ENCODE measurements around the gene TECTA. TPM values are rescaled to one million over a fixed set of nuclear protein-coding genes. Genes with fewer than 3 reads are reported as not detected.

TECTA gene
- polyA plus RNA-seq, 3 donors, result 0.45 TPM; not detected in 2

- no peak overlapping the region for H3K4me2 ChIP-seq (replicated peaks; ENCODE audit: extremely low read depth, low read length, poor library complexity, severe bottlenecking)
- no peak overlapping the region for H2AFZ ChIP-seq (ENCODE audit: insufficient read depth, low read depth, low read length, poor library complexity, severe bottlenecking)
- whole genome bisulfite sequencing (ENCODE audit: insufficient coverage), result 100% methylated on average over 1 of the region's 3 CpGs
- no peaks in the 10 kb centered on the region for H4K20me1 ChIP-seq (ENCODE audit: insufficient read depth, low read length)
- no peaks in the 10 kb centered on the region for H3K9me3 ChIP-seq (replicated peaks in 1 of 2; ENCODE audit: control insufficient read depth in 1 of 2, insufficient read depth in 1 of 2, low read length in 2 of 2)
- H3K9me3 Mint-ChIP-seq, result peaks cover 0 to 3% (median 0%) of the 10 kb centered on the region in 7 donors
- DNase-seq, result no peak
- intact Hi-C loops (cut with micrococcal nuclease), result loop anchor here (10.0 kb wide), 2 partner anchors 255 to 685 kb away; partner anchors contain the start of gene GRIK4 (in 1 of the 2)
- TF ChIP-seq CTCF (IDR thresholded peaks at IDR 0.05), result no peak
- H3K36me3 Mint-ChIP-seq, result no peaks in the 10 kb centered on the region
- no peaks in the 10 kb centered on the region for H3K4me1 Mint-ChIP-seq
- peaks cover 6 to 27% (median 10%) of the 10 kb centered on the region in 3 donors for H3K27me3 Mint-ChIP-seq (ENCODE audit: low read depth in 3 of 3)
- no peaks in the 10 kb centered on the region for H3K79me2 ChIP-seq (ENCODE audit: insufficient read depth, low read length)
- no peak overlapping the region for H3K27ac ChIP-seq (ENCODE audit: low read depth in 1 of 2, low read length in 2 of 2)
- no peaks in the 10 kb centered on the region for H3K36me3 ChIP-seq (replicated peaks in 1 of 2; ENCODE audit: control insufficient read depth in 1 of 2, insufficient read depth in 2 of 2, low read length in 2 of 2)
- no peaks in the 10 kb centered on the region for H3K4me1 ChIP-seq (ENCODE audit: control insufficient read depth in 1 of 2, insufficient read depth in 2 of 2, low read length in 2 of 2)
- H3K4me3 Mint-ChIP-seq, result no peak overlapping the region
- H3K27ac Mint-ChIP-seq, result no peak overlapping the region
- no peak overlapping the region for H3K9ac ChIP-seq (ENCODE audit: insufficient read depth, low read length, poor library complexity, severe bottlenecking)
- H3K27me3 ChIP-seq (ENCODE audit: control insufficient read depth in 2 of 2, insufficient read depth in 2 of 2, low read length in 2 of 2), result peaks cover 7 to 15% of the 10 kb centered on the region in 2 donors
- no peak overlapping the region for H3K4me3 ChIP-seq (replicated peaks in 1 of 3; ENCODE audit: low read depth in 2 of 3, low read length in 3 of 3)
These were observed 98.5 kb downstream of the TECTA start for GRCh38 chr11:121199516-121199915.

- Histone ChIP-seq H4K20me1 (ENCODE audit: insufficient read depth, low read length) (no peaks in the 10 kb centered on the region), H3K36me3 (replicated peaks in 1 of 2; ENCODE audit: control insufficient read depth in 1 of 2, insufficient read depth in 2 of 2, low read length in 2 of 2) (no peaks in the 10 kb centered on the region), H3K9ac (ENCODE audit: insufficient read depth, low read length, poor library complexity, severe bottlenecking) (no peak overlapping the region), H3K27ac (ENCODE audit: low read depth in 1 of 2, low read length in 2 of 2) (no peak overlapping the region), H3K27me3 (ENCODE audit: control insufficient read depth in 2 of 2, insufficient read depth in 2 of 2, low read length in 2 of 2) (peaks cover 0 to 8% of the 10 kb centered on the region in 2 donors), H3K4me1 (ENCODE audit: control insufficient read depth in 1 of 2, insufficient read depth in 2 of 2, low read length in 2 of 2) (no peaks in the 10 kb centered on the region), H3K9me3 (replicated peaks in 1 of 2; ENCODE audit: control insufficient read depth in 1 of 2, insufficient read depth in 1 of 2, low read length in 2 of 2) (no peaks in the 10 kb centered on the region), H3K4me3 (replicated peaks in 1 of 3; ENCODE audit: low read depth in 2 of 3, low read length in 3 of 3) (no peak overlapping the region), H2AFZ (ENCODE audit: insufficient read depth, low read depth, low read length, poor library complexity, severe bottlenecking) (no peak overlapping the region), H3K79me2 (ENCODE audit: insufficient read depth, low read length) (no peaks in the 10 kb centered on the region), H3K4me2 (replicated peaks; ENCODE audit: extremely low read depth, low read length, poor library complexity, severe bottlenecking) (no peak overlapping the region)
- WGBS (ENCODE audit: insufficient coverage), result no CpG with 5 or more reads among the region's 2 CpGs
- H3K27ac Mint-ChIP-seq, result no peak overlapping the region
- TF ChIP-seq CTCF (IDR thresholded peaks at IDR 0.05), result no peak
- H3K9me3 Mint-ChIP-seq, result no peaks in the 10 kb centered on the region
- no peak for DNase-seq
- no peaks in the 10 kb centered on the region for H3K4me1 Mint-ChIP-seq
- no peak overlapping the region for H3K4me3 Mint-ChIP-seq
- intact Hi-C loops (cut with micrococcal nuclease), result no loop called here
- peaks cover 4 to 10% (median 7%) of the 10 kb centered on the region in 3 donors for H3K27me3 Mint-ChIP-seq (ENCODE audit: low read depth in 3 of 3)
- no peaks in the 10 kb centered on the region for H3K36me3 Mint-ChIP-seq
These were observed 105.8 kb downstream of the TECTA start for GRCh38 chr11:121206810-121207209.

Data from CD14-positive monocyte (primary cell).